Measurements from ENCODE around the gene SGF29.

DNA sequence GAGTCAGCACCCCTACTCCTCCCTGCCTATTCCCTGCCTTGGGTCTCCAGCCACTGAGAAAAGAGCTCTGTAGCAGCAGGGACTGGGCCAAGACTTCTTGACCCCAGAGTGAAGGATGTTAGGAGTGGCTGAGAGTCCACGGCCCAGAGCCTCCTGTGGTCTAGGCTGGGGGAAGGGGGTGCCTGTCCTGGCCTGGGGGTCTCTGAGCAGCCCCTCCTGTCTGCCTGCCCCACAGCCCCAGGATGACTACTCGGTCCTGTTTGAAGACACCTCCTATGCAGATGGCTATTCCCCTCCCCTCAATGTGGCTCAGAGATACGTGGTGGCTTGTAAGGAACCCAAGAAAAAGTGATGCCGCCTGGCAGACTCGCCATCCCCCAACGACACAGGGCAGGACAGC lies 37.6 kb downstream of the SGF29 start:
- no peak for TF ChIP-seq CTCF (IDR thresholded peaks at IDR 0.05)
- TF ChIP-seq EZH2phosphoT487 (IDR thresholded peaks at IDR 0.05): no peak

All from neural progenitor cell (in vitro differentiated cells).